Activated CD4-positive, alpha-beta memory T cell treated with anti-CD3 and anti-CD28 coated beads, Interleukin-2, amount 10 ng/mL, durations not matched to agents 7 days and 5 days (primary cell): ENCODE results near the gene SLC9A7. TPM values are rescaled to one million over a fixed set of nuclear protein-coding genes. Genes with fewer than 3 reads are reported as not detected.
"Not testable (repeated sequence)": the region's sequence is repeated elsewhere in the genome, so short reads cannot be mapped to it uniquely, and the experiment has no call there.

Experiments
- CTCF ChIA-PET: fragments of 350-600 bp; sonication (Branson Sonifier 250); formaldehyde crosslinking; loops from one replicate; lab custom pipeline; 2021; ENCODE audit warnings: antibody characterized with exemption, inconsistent platforms; lab: Charles Lee
- POLR2A ChIA-PET: fragments of 350-600 bp; sonication (Branson Sonifier 250); formaldehyde crosslinking; loops from one replicate; lab custom pipeline; 2021; ENCODE audit warnings: antibody characterized with exemption; lab: Charles Lee
- DNase-seq: peaks from one replicate; pipeline ENCODE4 v3.0.0-alpha.2; 2020
- H3K27ac Mint-ChIP-seq: one replicate; pipeline ENCODE4 v1.8.0; 2021; ENCODE audit warnings: mild to moderate bottlenecking, mixed read lengths
- H3K27me3 Mint-ChIP-seq: one replicate; pipeline ENCODE4 v1.8.0; 2021; ENCODE audit warnings: mixed read lengths
- H3K36me3 Mint-ChIP-seq: one replicate; pipeline ENCODE4 v1.8.0; 2021; ENCODE audit warnings: low read depth, mixed read lengths
- H3K4me1 Mint-ChIP-seq: one replicate; pipeline ENCODE4 v1.8.0; 2021; ENCODE audit warnings: mixed read lengths
- H3K4me3 Mint-ChIP-seq: one replicate; pipeline ENCODE4 v1.8.0; 2021; ENCODE audit warnings: mild to moderate bottlenecking, mixed read lengths
- H3K9me3 Mint-ChIP-seq: one replicate; pipeline ENCODE4 v1.8.0; 2021; ENCODE audit warnings: mixed read lengths
- total RNA-seq, 2 experiments: library from RNA; stranded (reverse); gene quantifications; one replicate each; pipeline ENCODE4 v1.2.3, GENCODE V29; 2021

The SLC9A7 gene
- total RNA-seq, result 10 to 100 TPM; 10.8 to 12.0 TPM

DNA sequence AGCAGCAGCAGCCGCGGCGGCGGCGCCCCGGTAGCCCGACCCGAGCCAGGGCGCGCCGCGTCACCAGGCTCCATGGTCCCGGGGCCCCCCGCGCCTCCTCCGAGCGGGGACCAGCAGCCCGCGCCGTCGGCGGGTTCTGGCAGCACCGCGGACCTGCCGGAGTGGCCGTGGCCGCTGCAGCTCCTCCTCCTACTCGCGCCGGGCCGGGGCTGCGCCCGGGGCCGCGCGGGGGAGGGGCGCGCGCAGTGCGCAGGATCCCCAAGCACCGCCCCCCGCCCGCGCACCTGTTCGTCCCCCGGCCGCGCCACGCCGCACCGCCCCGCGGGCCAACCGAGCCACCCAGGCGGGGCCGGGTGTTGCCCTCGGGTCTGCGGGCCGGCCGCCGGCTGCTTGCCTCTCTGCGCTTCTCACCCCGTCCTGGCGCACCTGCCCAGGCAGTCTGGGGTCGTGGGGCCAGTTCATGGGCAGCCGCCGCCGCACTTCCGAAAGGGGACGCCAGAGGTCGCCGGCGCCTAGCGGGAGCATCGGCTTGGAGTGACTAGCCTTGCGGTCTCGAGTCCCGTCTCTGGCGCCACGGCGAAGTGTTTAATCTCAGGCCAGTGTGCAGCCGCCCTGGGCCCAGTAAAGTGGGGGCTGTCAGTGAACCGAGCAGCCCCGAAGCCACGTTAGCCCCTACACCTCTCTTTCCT is at the start of gene SLC9A7:
TSS of gene SLC9A7 (minus strand) at position 163 of the 689 bp plus-strand sequence. CDS start at position 74, 89 bp downstream.
- peaks cover 2% of the 10 kb centered on the region for H3K36me3 Mint-ChIP-seq
- no peaks in the 10 kb centered on the region for H3K9me3 Mint-ChIP-seq
- ChIA-PET POLR2A (interaction anchor here (1.4 to 1.5 kb wide), 2 partner anchors 37 to 78 kb away, joined by 5 read pairs; partner anchors contain the start of gene RP2), CTCF (interaction anchor here (1.4 to 6.2 kb wide), 2 partner anchors 35 to 271 kb away, joined by 5 to 60 read pairs; no protein-coding TSS in a partner anchor)
- DNase-seq, result peak; percentile 81
- peaks cover 34% of the 10 kb centered on the region for H3K4me1 Mint-ChIP-seq
- peaks cover 2% of the 10 kb centered on the region for H3K27me3 Mint-ChIP-seq
- peak within 1 kb of the TSS; percentile 81 for H3K27ac Mint-ChIP-seq
- peak within 1 kb of the TSS; percentile 94 for H3K4me3 Mint-ChIP-seq

DNA sequence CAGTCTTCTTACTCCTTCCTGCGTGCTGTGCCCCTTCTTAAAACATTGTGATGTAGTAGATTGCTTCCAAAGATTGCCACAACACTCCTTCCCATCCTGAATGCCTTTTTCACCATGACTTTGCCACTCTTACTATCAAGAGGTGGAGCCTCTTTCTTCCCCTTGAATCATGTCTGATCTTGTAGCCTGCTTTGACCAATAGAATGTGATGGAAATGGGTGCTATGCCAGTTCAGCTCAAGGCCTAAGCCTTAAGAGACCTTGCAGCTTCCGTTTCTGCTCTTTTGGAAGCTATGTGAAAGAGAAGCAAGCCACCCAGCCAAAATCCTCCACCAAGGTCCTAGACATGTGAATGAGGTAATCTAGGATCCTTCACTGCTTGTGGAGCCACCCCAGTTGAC is 46.4 kb upstream of the SLC9A7 start:
- ChIA-PET CTCF (no interaction called here), POLR2A (no interaction called here)
- no peaks in the 10 kb centered on the region for H3K4me1 Mint-ChIP-seq
- no peaks in the 10 kb centered on the region for H3K36me3 Mint-ChIP-seq
- peaks cover 13% of the 10 kb centered on the region for H3K27me3 Mint-ChIP-seq
- H3K27ac Mint-ChIP-seq, result no peak overlapping the region
- no peaks in the 10 kb centered on the region for H3K9me3 Mint-ChIP-seq
- H3K4me3 Mint-ChIP-seq, result no peak overlapping the region
- DNase-seq, result no peak

DNA sequence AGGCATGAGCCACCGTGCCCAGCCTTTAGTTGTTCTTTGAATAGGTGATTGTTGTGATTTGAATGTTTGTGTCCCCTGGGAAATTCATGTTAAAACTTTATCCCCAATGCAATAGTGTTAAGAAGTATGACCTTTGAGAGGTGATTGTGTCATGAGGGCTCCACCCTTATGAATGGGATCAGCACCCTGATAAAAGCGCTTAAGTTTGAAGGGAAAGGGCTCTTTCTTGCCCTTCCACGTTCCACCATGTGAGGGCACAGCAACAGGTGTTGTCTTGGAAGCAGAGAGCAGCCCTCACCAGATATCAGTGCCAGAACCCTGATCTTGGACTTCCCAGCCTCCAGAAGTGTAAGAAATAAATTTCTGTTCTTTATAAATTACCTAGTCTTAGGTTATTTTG is 44.2 kb upstream of the SLC9A7 start:
- Mint-ChIP-seq H3K4me1 (no peaks in the 10 kb centered on the region), H3K9me3 (no peaks in the 10 kb centered on the region), H3K27ac (no peak overlapping the region), H3K27me3 (peaks cover 7% of the 10 kb centered on the region), H3K36me3 (no peaks in the 10 kb centered on the region), H3K4me3 (no peak overlapping the region)
- CTCF ChIA-PET, result no interaction called here
- DNase-seq, result no peak
- POLR2A ChIA-PET, result no interaction called here

DNA sequence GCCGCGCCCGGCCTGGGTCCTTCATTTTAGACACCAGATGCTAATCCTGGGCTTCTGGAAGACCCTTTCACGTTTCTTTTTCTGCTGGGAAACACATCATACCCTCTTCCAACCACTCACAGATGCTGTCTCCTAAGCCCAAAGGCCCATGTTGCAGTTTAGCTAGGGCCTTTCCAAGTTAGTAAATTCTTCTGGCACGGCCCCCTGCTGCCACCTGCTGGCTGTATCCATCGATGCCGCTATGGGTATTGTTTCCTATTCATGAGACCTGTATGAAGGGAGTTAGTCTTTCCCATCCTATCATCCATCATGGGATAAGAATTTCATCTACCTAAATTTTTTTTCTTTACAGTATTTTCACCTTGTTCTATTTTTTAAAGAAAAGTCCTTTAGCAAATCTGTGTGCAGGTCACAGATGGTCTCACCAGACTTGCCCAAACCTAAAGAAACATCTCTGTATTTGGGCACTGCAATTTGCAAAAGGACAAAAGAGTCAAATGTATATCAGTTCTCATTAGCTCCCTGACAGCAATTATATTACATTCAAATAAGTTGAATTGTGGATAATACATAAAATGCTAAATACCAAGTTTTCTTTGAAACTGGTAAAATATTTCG is 37.8 kb upstream of the SLC9A7 start:
- peak; percentile 77 for DNase-seq
- Mint-ChIP-seq H3K4me3 (no peak overlapping the region), H3K36me3 (no peaks in the 10 kb centered on the region), H3K9me3 (no peaks in the 10 kb centered on the region), H3K27ac (no peak overlapping the region), H3K4me1 (peaks cover 21% of the 10 kb centered on the region), H3K27me3 (peaks cover 5% of the 10 kb centered on the region)
- ChIA-PET CTCF (interaction anchor here (0.8 to 6.3 kb wide), 11 partner anchors 14 to 151 kb away, joined by 3 to 60 read pairs (median 3); partner anchors contain the start of gene SLC9A7), POLR2A (interaction anchor here (1.2 kb wide), 1 partner anchor 38 kb away, joined by 5 read pairs; the partner anchor contains the start of gene SLC9A7)

DNA sequence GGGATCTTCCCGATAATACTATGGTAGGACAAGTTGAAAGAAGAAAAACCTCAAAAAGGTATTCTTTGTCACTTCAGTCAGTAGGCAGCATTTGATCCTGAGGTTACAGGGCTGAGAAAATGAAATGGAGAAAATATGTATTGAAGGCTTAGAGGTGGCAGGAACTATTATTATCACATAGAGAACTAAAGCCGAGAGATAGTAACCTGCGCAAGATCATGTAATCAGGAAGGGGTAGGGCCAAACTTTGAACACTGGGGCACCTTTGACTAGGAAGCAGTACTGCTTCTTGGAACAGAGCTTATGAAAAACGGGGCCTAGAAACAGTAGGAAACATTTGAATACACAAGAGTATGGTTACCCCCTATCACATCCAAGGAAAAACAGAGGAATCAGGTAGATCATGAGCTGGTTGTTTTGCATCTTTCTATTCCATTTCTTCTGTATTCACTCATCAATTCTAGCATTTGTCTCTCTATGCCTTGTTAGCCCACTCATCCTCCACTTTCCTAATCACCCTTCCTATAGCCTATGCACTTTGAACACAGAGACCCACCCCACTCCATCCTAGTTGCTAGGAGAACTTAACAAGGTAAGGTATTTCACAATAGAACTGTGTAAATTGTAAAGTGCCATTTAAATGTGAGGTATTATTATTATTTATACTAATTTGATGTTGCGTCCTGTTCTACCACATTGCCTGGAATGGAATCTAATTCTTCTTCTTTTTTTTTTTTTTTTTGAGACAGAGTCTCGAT is 34.6 kb upstream of the SLC9A7 start:
- POLR2A ChIA-PET, result no interaction called here
- H3K27ac Mint-ChIP-seq, result no peak overlapping the region
- H3K4me1 Mint-ChIP-seq, result peaks cover 23% of the 10 kb centered on the region
- no peaks in the 10 kb centered on the region for H3K9me3 Mint-ChIP-seq
- H3K4me3 Mint-ChIP-seq, result no peak overlapping the region
- H3K27me3 Mint-ChIP-seq, result no peaks in the 10 kb centered on the region
- CTCF ChIA-PET, result interaction anchor here (0.5 to 6.3 kb wide), 2 partner anchors 34 to 1041 kb away, joined by 4 to 60 read pairs; partner anchors contain the start of gene SLC9A7
- no peak for DNase-seq
- no peaks in the 10 kb centered on the region for H3K36me3 Mint-ChIP-seq

DNA sequence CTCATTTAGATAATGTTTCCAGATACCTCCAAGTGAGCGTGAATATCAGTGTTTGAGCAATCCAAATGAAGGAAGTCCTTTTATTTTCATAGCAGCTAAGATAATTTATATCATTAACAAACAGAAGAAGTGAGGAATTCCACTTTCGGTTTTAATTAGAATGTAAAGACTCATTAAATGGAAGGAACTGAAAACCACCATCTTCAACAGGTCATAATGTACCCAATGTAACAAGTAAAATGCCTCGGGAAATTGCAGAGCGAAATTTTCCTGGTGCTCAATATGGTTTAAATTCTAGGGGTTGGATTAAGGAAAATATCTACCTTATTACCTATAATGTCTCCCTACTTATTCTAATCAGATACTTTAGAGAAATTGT is 33.9 kb upstream of the SLC9A7 start:
- POLR2A ChIA-PET, result no interaction called here
- no peak for DNase-seq
- no peaks in the 10 kb centered on the region for H3K36me3 Mint-ChIP-seq
- H3K9me3 Mint-ChIP-seq, result no peaks in the 10 kb centered on the region
- CTCF ChIA-PET, result interaction anchor here (6.3 kb wide), 1 partner anchor 33 kb away, joined by 60 read pairs; the partner anchor contains the start of gene SLC9A7
- peak overlapping the region; percentile 76 for H3K27ac Mint-ChIP-seq
- H3K4me3 Mint-ChIP-seq, result peak overlapping the region; percentile 24
- peaks cover 23% of the 10 kb centered on the region for H3K4me1 Mint-ChIP-seq
- no peaks in the 10 kb centered on the region for H3K27me3 Mint-ChIP-seq

DNA sequence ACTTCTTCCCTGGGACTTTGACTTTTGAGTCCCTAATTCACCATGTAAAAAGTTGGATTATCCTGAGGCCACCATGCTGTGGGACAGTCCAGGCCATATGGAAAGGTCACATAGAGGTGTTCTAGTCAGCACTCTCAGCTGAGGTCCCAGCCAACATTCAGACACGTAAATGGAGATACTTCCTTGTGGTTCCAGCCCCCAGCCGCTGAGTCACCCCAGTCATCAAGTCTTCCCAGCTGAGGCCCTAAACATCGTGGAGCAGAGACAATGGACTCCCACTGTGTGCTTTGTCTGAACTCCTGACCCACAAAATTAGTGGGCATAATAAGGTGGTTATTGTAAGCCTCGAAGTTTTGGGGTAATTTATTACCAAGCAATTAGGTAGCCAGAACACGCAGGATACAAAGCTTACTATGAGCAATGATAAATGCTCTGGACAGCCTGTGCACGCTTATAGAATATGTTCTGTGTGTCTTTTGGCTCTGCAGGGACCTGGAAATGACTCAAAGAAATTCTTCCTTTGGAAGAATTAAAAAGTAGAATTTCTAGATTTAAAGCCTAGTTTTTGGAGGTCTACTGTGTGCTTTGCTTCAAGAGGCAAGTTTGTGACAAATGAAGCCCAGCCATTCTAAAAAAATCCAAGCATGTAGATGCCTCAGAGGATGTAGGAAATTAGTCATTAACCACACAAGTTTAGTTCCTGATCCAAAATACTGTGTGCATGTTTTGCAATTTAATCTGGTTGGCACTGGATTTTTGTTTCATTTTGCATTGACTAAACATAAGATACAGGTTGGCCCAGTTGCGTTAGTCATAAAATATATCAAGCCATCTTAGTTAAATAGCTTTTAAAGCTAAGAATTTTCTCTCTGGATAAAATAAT is 33.2 kb upstream of the SLC9A7 start:
- POLR2A ChIA-PET, result no interaction called here

DNA sequence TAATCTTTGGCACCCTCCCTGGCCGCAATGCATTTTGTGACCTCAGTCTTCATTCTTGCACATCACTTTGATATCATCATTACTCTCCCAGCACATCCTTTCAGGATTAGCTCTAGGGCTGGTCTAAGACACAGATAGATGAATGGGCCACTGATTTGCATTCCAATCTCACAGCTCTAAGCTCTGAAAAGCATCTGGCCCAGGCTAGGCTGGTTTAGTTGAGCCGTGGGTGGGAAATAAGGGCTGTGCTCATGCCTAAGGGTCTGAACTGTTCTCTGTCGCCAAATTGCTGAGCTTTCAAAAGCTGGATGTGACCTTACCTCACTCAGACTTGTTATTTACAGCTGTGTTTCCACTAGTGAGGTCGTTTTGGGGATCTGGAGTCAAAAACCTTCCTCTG is 30.0 kb upstream of the SLC9A7 start:
- Mint-ChIP-seq H3K4me1 (peaks cover 23% of the 10 kb centered on the region), H3K27ac (no peak overlapping the region), H3K27me3 (no peaks in the 10 kb centered on the region), H3K4me3 (no peak overlapping the region), H3K9me3 (no peaks in the 10 kb centered on the region), H3K36me3 (no peaks in the 10 kb centered on the region)
- ChIA-PET CTCF (no interaction called here), POLR2A (no interaction called here)
- DNase-seq, result no peak

More for the DNA sequence above, 33.2 kb upstream of the SLC9A7 start:
- peak; percentile 17 for DNase-seq
- Mint-ChIP-seq H3K9me3 (no peaks in the 10 kb centered on the region), H3K36me3 (no peaks in the 10 kb centered on the region), H3K27ac (peak overlapping the region; percentile 76), H3K4me1 (peaks cover 23% of the 10 kb centered on the region), H3K4me3 (peak overlapping the region; percentile 24), H3K27me3 (no peaks in the 10 kb centered on the region)
- CTCF ChIA-PET, result interaction anchor here (6.3 kb wide), 1 partner anchor 32 kb away, joined by 60 read pairs; the partner anchor contains the start of gene SLC9A7

DNA sequence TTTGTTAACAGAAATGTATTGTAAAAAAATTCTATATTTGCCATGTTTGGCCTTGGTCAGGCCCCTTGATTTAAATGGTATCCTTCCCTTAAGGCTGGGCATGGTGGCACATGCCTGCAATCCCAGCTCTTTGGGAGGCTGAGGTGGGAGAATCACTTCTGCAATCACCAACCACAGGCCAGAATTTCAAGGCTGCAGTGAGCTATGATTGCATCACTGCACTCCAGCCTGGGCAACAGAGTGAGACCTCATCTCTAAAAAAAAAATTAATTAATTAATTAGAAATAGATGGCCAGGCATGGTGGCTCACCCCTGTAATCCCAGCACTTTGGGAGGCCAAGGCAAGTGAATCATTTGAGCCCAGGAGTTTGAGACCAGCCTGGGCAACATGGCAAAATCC is 25.5 kb upstream of the SLC9A7 start:
- H3K4me3 Mint-ChIP-seq, CTCF ChIA-PET, H3K27me3 Mint-ChIP-seq, POLR2A ChIA-PET, DNase-seq, H3K4me1 Mint-ChIP-seq, H3K36me3 Mint-ChIP-seq, H3K9me3 Mint-ChIP-seq, H3K27ac Mint-ChIP-seq: not testable (repeated sequence)

DNA sequence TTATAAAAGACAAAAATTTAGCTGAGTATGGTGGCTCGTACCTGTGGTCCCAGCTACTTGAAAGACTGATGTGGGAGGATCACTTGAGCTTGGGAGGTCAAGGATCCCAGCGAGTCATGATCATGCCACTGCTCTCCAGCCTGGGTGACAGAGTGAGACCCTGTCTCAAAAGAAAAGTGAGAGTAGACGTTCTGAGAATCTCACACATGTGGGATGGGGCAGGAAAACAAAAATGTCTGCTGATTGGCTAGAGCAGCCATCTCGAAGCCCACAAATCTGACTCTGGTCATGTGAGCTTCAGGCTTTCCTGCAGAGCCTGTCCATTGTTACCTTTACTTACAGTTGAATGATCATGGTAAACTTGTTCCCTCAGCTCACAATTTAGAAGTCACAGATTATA is 23.1 kb upstream of the SLC9A7 start:
- H3K27me3 Mint-ChIP-seq, result peaks cover 3% of the 10 kb centered on the region
- H3K4me3 Mint-ChIP-seq, result no peak overlapping the region
- no peaks in the 10 kb centered on the region for H3K36me3 Mint-ChIP-seq
- POLR2A ChIA-PET, result no interaction called here
- H3K27ac Mint-ChIP-seq, result no peak overlapping the region
- H3K9me3 Mint-ChIP-seq, result no peaks in the 10 kb centered on the region
- no peak for DNase-seq
- CTCF ChIA-PET, result no interaction called here
- peaks cover 5% of the 10 kb centered on the region for H3K4me1 Mint-ChIP-seq

DNA sequence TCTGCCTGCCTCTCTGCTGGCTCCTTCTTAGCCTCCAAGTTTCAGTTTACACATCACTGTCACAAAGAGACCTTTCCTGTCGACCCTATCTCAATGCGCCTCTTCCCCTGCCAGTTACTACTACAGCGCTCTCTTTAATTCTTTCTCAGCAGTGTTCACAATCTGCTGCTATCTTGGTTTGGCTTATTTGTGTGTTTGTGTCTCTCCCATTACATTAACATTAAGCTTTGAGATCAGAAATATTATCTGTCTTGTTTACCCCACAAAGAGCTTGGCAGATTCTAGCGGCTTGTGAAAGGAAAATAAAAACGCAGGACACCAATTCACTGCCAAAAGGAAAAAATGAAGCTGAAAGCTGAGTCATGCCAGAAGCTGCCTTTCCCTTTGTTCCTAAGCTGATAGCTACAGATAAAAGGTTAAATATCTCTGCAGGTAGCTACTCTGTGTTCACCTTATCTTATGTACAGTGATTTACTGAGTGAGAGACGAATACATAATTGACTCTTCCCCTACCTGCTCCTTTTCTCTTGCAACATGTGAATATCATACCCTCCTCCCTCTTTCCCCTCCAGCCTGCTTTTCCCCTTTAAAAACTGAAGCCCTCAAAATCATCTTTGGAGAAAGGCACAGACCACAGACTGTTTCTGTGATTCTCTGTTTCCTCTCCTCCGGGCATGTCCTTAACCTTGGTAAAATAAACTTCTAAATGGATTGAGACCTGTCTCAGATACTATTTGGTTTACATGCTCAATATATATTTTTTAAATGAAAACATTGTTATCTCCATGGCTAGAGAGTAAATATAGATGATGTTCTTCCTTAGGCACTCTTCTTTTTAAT is 19.3 kb upstream of the SLC9A7 start:
- Mint-ChIP-seq H3K27me3 (peaks cover 3% of the 10 kb centered on the region), H3K4me1 (peaks cover 5% of the 10 kb centered on the region), H3K36me3 (no peaks in the 10 kb centered on the region), H3K27ac (no peak overlapping the region), H3K9me3 (no peaks in the 10 kb centered on the region), H3K4me3 (no peak overlapping the region)
- no peak for DNase-seq
- POLR2A ChIA-PET, result no interaction called here
- CTCF ChIA-PET, result no interaction called here
